Measurements from ENCODE around the gene OR4N2.
"Not testable (repeated sequence)": the region's sequence is repeated elsewhere in the genome, so short reads cannot be mapped to it uniquely, and the experiment has no call there.

The OR4N2 gene

GRCh38 chr14:19834203-19834848 lies 30.8 kb downstream of the OR4N2 start:
- DNase-seq (ENCODE audit: low read depth in 2 of 2): not testable (repeated sequence)

DNA sequence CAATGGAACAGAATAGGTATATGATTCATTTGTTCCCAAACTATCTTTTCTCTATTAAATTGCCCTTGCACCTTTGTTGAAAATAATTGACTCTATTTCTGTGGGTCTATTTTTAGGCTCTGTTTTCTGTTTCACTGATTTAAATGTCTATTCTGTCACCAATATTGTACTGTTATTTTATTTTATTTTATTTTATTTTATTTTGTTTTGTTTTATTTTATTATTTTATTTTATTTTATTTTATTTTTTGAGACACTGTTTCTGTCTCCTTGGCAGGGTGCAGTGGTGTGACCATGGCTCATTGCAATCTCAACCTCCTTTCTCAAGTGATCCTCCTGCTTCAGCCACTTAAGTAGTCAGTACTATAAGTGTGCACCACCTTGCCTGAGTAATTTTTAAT lies 34.9 kb downstream of the OR4N2 start:
- no peak for DNase-seq (ENCODE audit: low read depth in 2 of 2)

DNA sequence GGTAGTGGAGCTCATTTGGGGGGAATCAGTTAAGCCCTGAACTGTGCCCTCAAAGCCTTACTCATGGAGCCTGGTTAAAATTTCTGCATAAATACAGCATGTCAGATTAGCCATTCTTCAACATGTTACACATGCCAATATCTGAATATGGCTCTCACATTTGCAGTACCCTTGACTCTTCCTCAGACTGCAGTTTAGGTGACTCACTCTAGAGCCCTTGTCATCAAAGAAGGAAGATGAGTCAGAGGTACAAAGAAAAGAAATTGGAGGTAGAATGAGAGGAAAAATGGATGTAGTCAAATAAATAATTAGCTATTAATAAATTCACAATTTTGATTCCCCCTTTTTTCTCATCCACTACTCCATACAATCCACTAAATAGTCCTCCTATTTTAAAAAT lies 47.8 kb downstream of the OR4N2 start:
- no peak for DNase-seq (ENCODE audit: low read depth in 2 of 2)

DNA sequence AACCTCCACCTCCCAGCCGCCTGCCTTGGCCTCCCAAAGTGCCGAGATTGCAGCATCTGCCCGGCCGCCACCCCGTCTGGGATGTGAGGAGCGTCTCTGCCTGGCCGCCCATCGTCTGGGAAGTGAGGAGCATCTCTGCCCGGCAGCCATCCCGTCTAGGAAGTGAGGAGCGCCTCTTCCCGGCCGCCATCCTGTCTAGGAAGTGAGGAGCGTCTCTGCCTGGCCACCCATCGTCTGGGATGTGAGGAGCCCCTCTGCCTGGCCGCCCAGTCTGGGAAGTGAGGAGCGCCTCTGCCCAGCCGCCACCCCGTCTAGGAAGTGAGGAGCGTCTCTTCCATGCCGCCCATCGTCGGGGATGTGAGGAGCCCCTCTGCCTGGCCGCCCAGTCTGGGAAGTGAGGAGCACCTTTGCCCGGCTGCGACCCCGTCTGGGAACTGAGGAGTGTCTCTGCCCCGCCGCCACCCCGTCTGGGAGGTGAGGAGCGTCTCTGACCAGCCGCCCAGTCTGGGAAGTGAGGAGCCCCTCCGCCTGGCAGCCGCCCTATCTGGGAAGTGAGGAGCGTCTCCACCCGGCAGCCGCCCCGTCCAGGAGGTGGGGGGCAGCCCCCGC lies 62.6 kb downstream of the OR4N2 start:
- DNase-seq (ENCODE audit: low read depth in 2 of 2): not testable (repeated sequence)

DNA sequence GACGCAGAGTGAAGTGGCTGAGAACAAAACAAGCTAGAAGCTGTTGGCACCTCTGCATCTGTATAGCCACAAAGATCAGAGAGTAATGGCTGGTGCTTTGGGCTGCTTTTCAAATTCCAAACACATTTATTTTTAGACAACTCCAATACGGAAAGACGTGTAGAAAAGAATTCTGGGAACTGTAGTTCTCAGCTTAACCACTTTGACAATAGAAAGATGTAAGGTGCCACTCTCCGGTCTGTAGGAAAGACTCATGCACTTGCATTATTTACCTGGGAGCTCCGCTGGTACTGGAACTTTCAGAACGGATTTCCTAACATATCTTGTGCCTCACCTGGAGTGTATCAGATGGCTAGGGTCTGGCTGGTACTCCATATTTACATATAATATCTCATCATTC lies 69.6 kb downstream of the OR4N2 start:
- no peak for DNase-seq (ENCODE audit: low read depth in 2 of 2)

- DNase-seq (ENCODE audit: low read depth in 2 of 2): no peak
Measured at GRCh38 chr14:19874842-19875241, 71.3 kb downstream of the OR4N2 start, which contains the start of gene OR4K2. Gene OR4K2 (plus strand): TSS chr14:19875142. CDS start chr14:19876268, 1,126 bp downstream.

GRCh38 chr14:19878029-19878642 lies 74.6 kb downstream of the OR4N2 start:
- no peak for DNase-seq (ENCODE audit: low read depth in 2 of 2)

All from stimulated activated CD8-positive, alpha-beta memory T cell treated with anti-CD3 and anti-CD28 coated beads, Interleukin-7, amount 100 ng/mL, for 1 hour (primary cell).